Endothelial cell of umbilical vein (primary cell): ENCODE results near the gene BMP2K. TPM values are rescaled to one million over a fixed set of nuclear protein-coding genes. Genes with fewer than 3 reads are reported as not detected.

Experiments
- BruUV-seq: library from RNA; stranded (reverse); fragments of 400-500 nt; replicated peaks from 2 replicates; lab custom pipeline; 2021; lab: Mats Ljungman, UMichigan
- CTCF ChIA-PET: fragments of 300-600, 350-600 bp; sonication (Branson Sonifier 250); formaldehyde crosslinking; loops from one replicate; lab custom pipeline; 2021; ENCODE audit warnings: antibody characterized with exemption, inconsistent platforms; lab: Charles Lee
- POLR2A ChIA-PET: fragments of 300-600, 350-600 bp; sonication (Branson Sonifier 250); formaldehyde crosslinking; loops from one replicate; lab custom pipeline; 2021; ENCODE audit warnings: antibody characterized with exemption, inconsistent platforms; lab: Charles Lee
- DNase-seq: peaks from one replicate; pipeline ENCODE4 v3.0.0-alpha.2; 2011; ENCODE audit warnings: low read depth, low spot score
- FAIRE-seq: peaks from 2 replicates; lab custom pipeline; 2011; peaks lifted over from hg19 to GRCh38; lab: Jason Lieb, UNC
- H2AFZ ChIP-seq: 2 replicates; pipeline ENCODE4 v1.6.0; 2012; ENCODE audit warnings: low read depth, low read length, control low read depth, inconsistent platforms
- H3K27ac ChIP-seq: 2 replicates; pipeline ENCODE4 v1.5.1; 2011; ENCODE audit warnings: low read depth, mild to moderate bottlenecking, control low read depth, low read length, moderate library complexity; ENCODE audit not compliant: insufficient read depth
- H3K27me3 ChIP-seq, 2 experiments: 2 replicates each; pipeline versions ENCODE4 v1.6.0 to v1.6.1; 2011; ENCODE audit warnings: low read length in 2 of 2, mixed read lengths in 1 of 2; ENCODE audit not compliant: control insufficient read depth in 2 of 2, insufficient read depth in 2 of 2
- H3K36me3 ChIP-seq, 2 experiments: 2 replicates in 1 of 2; 3 replicates in 1 of 2; pipeline ENCODE4 v1.5.1; 2011; ENCODE audit warnings: low read length in 2 of 2, mild to moderate bottlenecking in 1 of 2, moderate library complexity in 1 of 2; ENCODE audit not compliant: control insufficient read depth in 2 of 2, insufficient read depth in 2 of 2; ENCODE audit errors: extremely low read depth in 1 of 2
- H3K4me1 ChIP-seq: 3 replicates; pipeline ENCODE4 v1.5.1; 2011; ENCODE audit warnings: mild to moderate bottlenecking, low read length; ENCODE audit not compliant: control insufficient read depth, insufficient read depth; ENCODE audit errors: extremely low read depth
- H3K4me2 ChIP-seq: 2 replicates; pipeline ENCODE4 v1.6.1; 2011; ENCODE audit warnings: low read length, control low read depth, mixed read lengths; ENCODE audit not compliant: insufficient read depth
- H3K4me3 ChIP-seq, 3 experiments: fragments of 200-600 bp in 1 of 3; sonication (generic), shearing (Covaris generic) in 1 of 3; replicated peaks in 1 of 3; 2 replicates each; pipeline ENCODE4 v1.5.1; 2011 to 2016; ENCODE audit warnings: control low read depth in 3 of 3, low read length in 3 of 3, mild to moderate bottlenecking in 2 of 3, inconsistent platforms in 1 of 3, low read depth in 1 of 3, moderate library complexity in 1 of 3; ENCODE audit not compliant: insufficient read depth in 1 of 3
- H3K79me2 ChIP-seq: 2 replicates; pipeline ENCODE4 v1.6.0; 2012; ENCODE audit warnings: low read length, inconsistent platforms; ENCODE audit not compliant: control insufficient read depth, insufficient read depth
- H3K9ac ChIP-seq: replicated peaks from 2 replicates; pipeline ENCODE3; 2011; ENCODE audit warnings: low read length, control low read depth; ENCODE audit not compliant: insufficient read depth; ENCODE audit errors: extremely low read depth
- H3K9me1 ChIP-seq: replicated peaks from 3 replicates; pipeline ENCODE4 v1.6.0; 2011; ENCODE audit warnings: mild to moderate bottlenecking, low read length; ENCODE audit not compliant: control insufficient read depth, insufficient read depth; ENCODE audit errors: extremely low read depth
- H3K9me3 ChIP-seq: replicated peaks from 2 replicates; pipeline ENCODE4 v1.5.1; 2012; ENCODE audit warnings: low read length, inconsistent platforms; ENCODE audit not compliant: control insufficient read depth, insufficient read depth
- H4K20me1 ChIP-seq: replicated peaks from 2 replicates; pipeline ENCODE3; 2011; ENCODE audit warnings: mild to moderate bottlenecking, low read length; ENCODE audit not compliant: control insufficient read depth, insufficient read depth; ENCODE audit errors: extremely low read depth
- EZH2 ChIP-seq: IDR thresholded peaks from 2 replicates; pipeline ENCODE4 v1.6.1; 2012; ENCODE audit warnings: borderline replicate concordance, low read depth, mild to moderate bottlenecking, moderate library complexity, low read length, inconsistent platforms; ENCODE audit not compliant: severe bottlenecking
- FOS ChIP-seq: IDR thresholded peaks from 2 replicates; pipeline ENCODE4 v1.6.1; 2011; ENCODE audit warnings: mild to moderate bottlenecking, low read length, moderate library complexity, borderline replicate concordance; ENCODE audit not compliant: insufficient read depth
- GATA2 ChIP-seq: IDR thresholded peaks from 2 replicates; pipeline ENCODE4 v1.7.0; 2011; ENCODE audit warnings: low read depth, mild to moderate bottlenecking, moderate library complexity, mixed read lengths, low read length; ENCODE audit not compliant: insufficient read length, insufficient read depth
- JUN ChIP-seq: IDR thresholded peaks from 2 replicates; pipeline ENCODE4 v1.6.1; 2011; ENCODE audit warnings: borderline replicate concordance, low read depth; ENCODE audit not compliant: insufficient read length, insufficient read depth
- MYC ChIP-seq: IDR thresholded peaks from one replicate; pipeline ENCODE4 v1.6.1; 2011; ENCODE audit warnings: mild to moderate bottlenecking, low read depth, low read length
- POLR2A ChIP-seq: IDR thresholded peaks from 2 replicates; pipeline ENCODE4 v1.6.1; 2012; ENCODE audit warnings: low read depth, mild to moderate bottlenecking, control low read depth, low read length
- dilution Hi-C: fragments of 300-500 bp; cut with MboI; formaldehyde crosslinking; loops from one replicate; pipeline ENCODE4 v1.15.0; 2019; ENCODE audit warnings: low sequenced_read_pairs; ENCODE audit not compliant: extremely low pct_ligation_motif_present
- intact Hi-C: fragments of 100-400 bp; cut with micrococcal nuclease; formaldehyde crosslinking; loops from one replicate; pipeline ENCODE4 v1.10.0; 2022
- polyA plus RNA-seq, 4 experiments: library from polyadenylated mRNA; depleted of rRNA in 3 of 4; stranded (reverse) in 3 of 4; unstranded in 1 of 4; fragments of >200 nt; gene quantifications; 2 replicates each; pipeline versions ENCODE4 v1.2.1 to v1.2.3, GENCODE V29; 2011 to 2012; ENCODE audit warnings: missing spikeins in 1 of 4
- total RNA-seq: library from RNA; stranded (reverse); gene quantifications from 2 replicates; pipeline ENCODE4 v1.2.3, GENCODE V29; 2021
- TF ChIP-seq, protein P1 (sequence below), 2 donors: IDR thresholded peaks; 1 replicate in 1 of 2; 2 replicates in 1 of 2; pipeline ENCODE4 v1.5.1; 2011; ENCODE audit warnings: low read length in 2 of 2, mild to moderate bottlenecking in 2 of 2, moderate library complexity in 2 of 2, control low read depth in 1 of 2, inconsistent platforms in 1 of 2, low read depth in 1 of 2; ENCODE audit not compliant: insufficient read depth in 1 of 2; ENCODE audit errors: extremely low read depth in 1 of 2

BMP2K gene
- total and polyA plus RNA-seq, 2 donors (not counting 3 experiments of a cell fraction or from before 2014, with no cell fraction given): 16.1 to 37.9 TPM

GRCh38 chr4:78732332-78733104, 43.6 kb upstream of the BMP2K start:
- no peak for TF ChIP-seq FOS
- TF ChIP-seq MYC: no peak
- no peak for TF ChIP-seq POLR2A
- no peak for TF ChIP-seq EZH2
- TF ChIP-seq, protein P1, sequence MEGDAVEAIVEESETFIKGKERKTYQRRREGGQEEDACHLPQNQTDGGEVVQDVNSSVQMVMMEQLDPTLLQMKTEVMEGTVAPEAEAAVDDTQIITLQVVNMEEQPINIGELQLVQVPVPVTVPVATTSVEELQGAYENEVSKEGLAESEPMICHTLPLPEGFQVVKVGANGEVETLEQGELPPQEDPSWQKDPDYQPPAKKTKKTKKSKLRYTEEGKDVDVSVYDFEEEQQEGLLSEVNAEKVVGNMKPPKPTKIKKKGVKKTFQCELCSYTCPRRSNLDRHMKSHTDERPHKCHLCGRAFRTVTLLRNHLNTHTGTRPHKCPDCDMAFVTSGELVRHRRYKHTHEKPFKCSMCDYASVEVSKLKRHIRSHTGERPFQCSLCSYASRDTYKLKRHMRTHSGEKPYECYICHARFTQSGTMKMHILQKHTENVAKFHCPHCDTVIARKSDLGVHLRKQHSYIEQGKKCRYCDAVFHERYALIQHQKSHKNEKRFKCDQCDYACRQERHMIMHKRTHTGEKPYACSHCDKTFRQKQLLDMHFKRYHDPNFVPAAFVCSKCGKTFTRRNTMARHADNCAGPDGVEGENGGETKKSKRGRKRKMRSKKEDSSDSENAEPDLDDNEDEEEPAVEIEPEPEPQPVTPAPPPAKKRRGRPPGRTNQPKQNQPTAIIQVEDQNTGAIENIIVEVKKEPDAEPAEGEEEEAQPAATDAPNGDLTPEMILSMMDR (IDR thresholded peaks at IDR 0.05; ENCODE audit: extremely low read depth in 1 of 2, insufficient read depth in 1 of 2, low read depth in 1 of 2, low read length in 2 of 2): no peak
- no peak for TF ChIP-seq GATA2
- no peak for TF ChIP-seq JUN
- Histone ChIP-seq H3K9ac (no peak overlapping the region), H2AFZ (no peak overlapping the region), H3K9me1 (no peaks in the 10 kb centered on the region), H3K4me1 (no peaks in the 10 kb centered on the region), H3K4me3 (no peak overlapping the region), H3K27ac (no peak overlapping the region), H3K9me3 (no peaks in the 10 kb centered on the region), H4K20me1 (no peaks in the 10 kb centered on the region), H3K27me3 (no peaks in the 10 kb centered on the region), H3K4me2 (no peak overlapping the region), H3K36me3 (no peaks in the 10 kb centered on the region), H3K79me2 (no peaks in the 10 kb centered on the region)
- intact Hi-C loops (no loop called here), dilution Hi-C loops (no loop called here)
- CTCF ChIA-PET: interaction anchor here (0.7 kb wide), 1 partner anchor 44 kb away, joined by 3 read pairs; the partner anchor contains the start of gene BMP2K
- peak; percentile 28 for DNase-seq
- POLR2A ChIA-PET: interaction anchor here (0.8 kb wide), 1 partner anchor 9 kb away, joined by 3 read pairs; no protein-coding TSS in a partner anchor
- FAIRE-seq: no peak
- BruUV-seq: no TSS peak
